GM11168 (cell line): ENCODE measurements around the gene FRMD5.

Experiments
- in situ Hi-C: fragments of 300-500 bp; cut with MboI; formaldehyde crosslinking; loops from one replicate; pipeline ENCODE4 v1.12.0; 2022; ENCODE audit warnings: low sequenced_read_pairs; ENCODE audit not compliant: unreplicated experiment

Gene FRMD5

GRCh38 chr15:44173813-44174212 lies 21.3 kb downstream of the FRMD5 start:
- in situ Hi-C loops = no loop called here

GRCh38 chr15:44163370-44163769 lies 31.7 kb downstream of the FRMD5 start:
- in situ Hi-C loops = no loop called here

GRCh38 chr15:44160796-44161195 lies 34.3 kb downstream of the FRMD5 start:
- in situ Hi-C loops = no loop called here

- in situ Hi-C loops = no loop called here
These were observed 35.6 kb downstream of the FRMD5 start for GRCh38 chr15:44159492-44159891.

DNA sequence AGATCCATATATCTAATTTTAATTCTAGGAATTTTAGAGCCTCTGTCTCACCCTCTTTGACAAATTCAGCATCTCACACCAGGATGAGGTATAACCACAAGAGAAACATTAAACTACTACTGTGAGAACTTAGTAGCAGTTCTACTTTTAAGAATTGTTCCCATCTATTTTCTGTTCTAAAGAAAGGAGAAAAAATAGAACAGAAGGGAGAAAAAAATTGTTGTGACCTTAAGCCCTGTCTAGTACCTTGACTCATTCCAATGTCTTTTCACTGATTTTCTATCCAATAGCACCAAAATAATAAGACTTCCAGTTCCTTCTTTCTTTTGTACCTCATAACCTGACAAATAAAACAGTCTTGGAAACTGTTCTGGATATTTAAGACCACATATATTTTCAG lies 37.0 kb downstream of the FRMD5 start:
- in situ Hi-C loops = no loop called here

- in situ Hi-C loops = no loop called here
These were observed 37.4 kb downstream of the FRMD5 start for GRCh38 chr15:44157679-44158078.

DNA sequence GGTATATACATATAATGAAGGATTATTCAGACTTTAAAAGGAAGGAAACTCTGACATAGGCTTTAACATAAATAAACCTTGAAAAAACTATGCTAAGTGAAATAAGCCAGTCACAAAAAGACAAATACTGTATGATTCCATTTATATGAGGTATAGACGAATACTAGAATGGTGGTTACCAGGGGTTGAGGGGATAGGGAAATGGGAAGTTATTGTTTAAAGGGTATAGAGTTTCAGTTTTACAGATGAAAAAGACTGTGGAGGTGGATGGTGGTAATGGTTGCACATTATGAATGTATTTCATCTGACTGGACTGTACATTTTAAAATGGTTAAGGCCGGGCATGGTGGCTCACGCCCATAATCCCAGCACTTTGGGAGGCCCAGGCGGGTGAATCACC lies 41.7 kb downstream of the FRMD5 start:
- in situ Hi-C loops = no loop called here

- in situ Hi-C loops = no loop called here
These were observed 45.8 kb downstream of the FRMD5 start for GRCh38 chr15:44149224-44149623.

DNA sequence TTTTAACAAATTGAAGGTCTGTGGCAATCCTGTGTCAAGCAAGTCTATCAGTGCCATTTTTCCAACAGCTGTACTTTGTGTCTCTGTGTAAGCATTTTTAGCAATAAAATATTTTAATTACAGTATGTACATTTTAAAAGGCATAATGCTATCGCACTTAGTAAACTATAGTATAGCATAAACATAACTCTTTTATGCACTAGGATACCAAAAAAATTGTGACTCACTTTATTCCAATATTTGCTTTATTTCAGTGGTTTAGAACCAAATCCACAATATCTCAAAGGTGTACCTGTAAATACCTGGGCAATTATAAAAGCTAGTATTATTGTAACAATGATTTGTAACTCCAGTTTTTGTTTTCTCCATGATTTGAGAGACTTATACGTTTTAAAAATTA lies 46.5 kb downstream of the FRMD5 start:
- in situ Hi-C loops = no loop called here

- in situ Hi-C loops = no loop called here
These were observed 47.4 kb downstream of the FRMD5 start for GRCh38 chr15:44147636-44148035.

- in situ Hi-C loops = no loop called here
These were observed 49.6 kb downstream of the FRMD5 start for GRCh38 chr15:44145495-44145894.

DNA sequence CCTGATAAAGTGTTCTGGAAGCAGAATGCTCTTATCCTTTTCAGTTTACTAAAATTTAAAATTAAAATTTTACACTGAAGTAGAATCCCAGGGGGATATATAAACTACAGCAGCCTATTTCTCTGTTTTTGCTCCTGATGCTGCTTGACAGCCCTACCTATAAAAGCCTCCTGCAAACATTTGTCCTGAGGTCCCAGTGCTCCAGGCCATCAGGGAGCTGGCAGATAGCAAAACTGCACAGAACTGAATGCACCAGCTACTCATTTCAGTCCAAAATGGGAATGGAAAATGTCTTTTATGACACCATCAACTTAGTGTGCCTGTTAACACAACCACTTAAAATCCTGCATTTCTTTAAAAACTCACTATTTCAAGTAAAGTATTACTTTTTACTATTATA lies 50.1 kb downstream of the FRMD5 start:
- in situ Hi-C loops = no loop called here

DNA sequence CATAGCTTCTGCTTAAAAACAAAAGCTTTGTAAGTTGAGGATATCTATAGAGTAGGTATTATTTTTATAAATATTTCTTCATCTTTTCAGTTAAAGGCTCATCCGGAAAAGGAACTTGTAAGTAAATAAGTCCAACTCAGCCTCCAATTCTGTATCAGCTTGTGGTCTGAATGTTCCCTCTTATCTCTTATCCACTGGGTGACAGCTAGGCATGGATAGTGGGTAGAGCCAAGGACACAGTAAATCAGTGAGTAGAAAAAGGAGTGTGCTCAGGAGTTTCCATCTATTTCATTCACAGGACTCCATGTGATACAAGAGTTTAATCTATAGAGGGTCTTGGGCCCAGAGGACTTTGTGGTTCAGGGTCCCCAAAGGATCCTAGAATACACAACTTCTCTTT lies 50.9 kb downstream of the FRMD5 start:
- in situ Hi-C loops = no loop called here

GRCh38 chr15:44137750-44138149 lies 57.3 kb downstream of the FRMD5 start:
- in situ Hi-C loops = no loop called here

GRCh38 chr15:44136991-44137477 lies 58.0 kb downstream of the FRMD5 start:
- in situ Hi-C loops = no loop called here

DNA sequence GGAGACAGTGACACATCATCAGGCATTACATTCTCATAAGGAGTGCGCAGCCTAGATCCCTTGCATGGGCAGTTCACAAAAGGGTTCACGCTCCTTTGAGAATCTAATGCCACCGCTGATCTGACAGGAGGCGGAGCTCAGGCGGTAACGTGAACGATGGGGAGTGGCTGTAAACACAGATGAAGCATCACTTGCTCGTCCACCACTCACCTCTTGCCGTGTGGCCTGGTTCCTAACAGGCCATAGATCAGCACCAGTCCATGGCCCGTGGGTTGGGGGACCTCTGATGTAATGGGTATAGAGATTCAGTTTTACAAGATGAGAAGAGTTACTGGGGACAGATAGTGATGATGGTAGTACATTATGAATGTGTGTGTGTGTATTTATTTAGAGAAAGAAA lies 63.0 kb downstream of the FRMD5 start:
- in situ Hi-C loops = no loop called here

GRCh38 chr15:44130778-44131177 lies 64.3 kb downstream of the FRMD5 start:
- in situ Hi-C loops = no loop called here

DNA sequence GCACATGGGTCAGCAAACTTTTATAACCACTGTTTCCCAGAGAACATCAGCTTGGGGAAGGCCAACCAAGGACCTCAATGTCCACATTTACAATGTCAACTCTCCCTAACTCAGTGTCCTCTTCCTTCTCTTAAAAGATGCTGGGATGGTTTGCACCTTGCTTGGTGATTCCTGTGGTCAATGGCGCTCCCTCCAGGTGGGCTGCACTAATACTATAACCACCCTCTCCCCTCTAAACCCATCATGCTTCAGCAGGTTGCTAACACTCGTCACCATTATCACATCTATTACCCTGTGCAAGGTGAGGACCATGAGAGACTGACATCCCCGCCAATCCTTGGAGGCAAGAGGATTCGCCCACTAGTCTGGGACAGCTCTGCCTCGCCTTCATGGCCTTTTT lies 65.2 kb downstream of the FRMD5 start:
- in situ Hi-C loops = no loop called here

GRCh38 chr15:44128443-44128842 lies 66.6 kb downstream of the FRMD5 start:
- in situ Hi-C loops = no loop called here

DNA sequence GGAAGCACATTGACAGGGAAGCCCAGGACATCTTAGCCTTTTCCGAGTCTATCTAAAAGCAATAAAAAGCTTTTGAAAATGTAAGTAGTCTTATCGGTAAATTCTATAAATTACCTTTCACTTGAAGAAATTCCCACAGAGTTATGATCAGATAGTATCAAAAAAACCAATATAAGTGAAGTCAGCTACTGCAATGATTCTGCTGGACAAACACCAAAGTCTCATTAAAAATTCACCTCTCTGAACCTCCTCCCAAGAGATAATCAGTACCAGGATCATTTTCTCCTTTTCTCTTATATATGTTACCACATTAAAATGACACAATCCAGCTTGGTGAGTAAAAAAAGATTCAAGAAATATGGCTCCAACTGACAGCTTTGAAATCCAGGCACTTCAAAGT lies 69.2 kb downstream of the FRMD5 start:
- in situ Hi-C loops = no loop called here

GRCh38 chr15:44102675-44103254 lies 92.3 kb downstream of the FRMD5 start:
- in situ Hi-C loops = no loop called here

GRCh38 chr15:44101944-44102343 lies 93.1 kb downstream of the FRMD5 start:
- in situ Hi-C loops = no loop called here

- in situ Hi-C loops = no loop called here
These were observed 93.8 kb downstream of the FRMD5 start for GRCh38 chr15:44101286-44101685.
